ENCODE data around the gene PRKN. TPM values are rescaled to one million over a fixed set of nuclear protein-coding genes. Genes with fewer than 3 reads are reported as not detected.

Gene PRKN
- total RNA-seq, 1 experiment from 2014 or later = not detected

DNA sequence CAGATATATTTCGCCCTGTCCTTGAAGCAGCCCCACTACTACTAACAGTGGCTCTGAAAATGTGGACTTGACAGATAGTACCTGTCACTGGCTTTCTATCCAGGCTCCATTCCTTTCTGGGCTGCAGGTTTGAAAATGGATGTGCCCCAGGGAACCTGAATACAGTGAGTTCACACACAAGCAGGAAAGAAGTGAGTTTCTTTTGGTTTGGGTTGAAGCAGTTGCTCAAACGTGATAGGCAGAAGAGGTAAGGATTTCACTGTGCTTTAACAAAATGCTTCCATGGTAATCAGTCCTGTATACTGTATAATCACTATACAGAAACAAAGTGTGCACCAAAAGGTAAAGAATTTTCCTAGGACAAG, 382.9 kb downstream of the PRKN start:
- ChIA-PET POLR2A (ENCODE audit: unreplicated experiment) (no interaction called here), CTCF (no interaction called here)
- H2AFZ ChIP-seq = no peak overlapping the region
- no peaks in the 10 kb centered on the region for H3K79me2 ChIP-seq (ENCODE audit: low read depth)
- no peaks in the 10 kb centered on the region for H3K36me3 ChIP-seq (ENCODE audit: low read depth)
- no peak for DNase-seq
- no peaks in the 10 kb centered on the region for H3K4me1 ChIP-seq (replicated peaks; ENCODE audit: insufficient read depth)
- TF ChIP-seq EZH2 (IDR thresholded peaks at IDR 0.05; ENCODE audit: low read depth) = no peak
- TF ChIP-seq, protein P1, sequence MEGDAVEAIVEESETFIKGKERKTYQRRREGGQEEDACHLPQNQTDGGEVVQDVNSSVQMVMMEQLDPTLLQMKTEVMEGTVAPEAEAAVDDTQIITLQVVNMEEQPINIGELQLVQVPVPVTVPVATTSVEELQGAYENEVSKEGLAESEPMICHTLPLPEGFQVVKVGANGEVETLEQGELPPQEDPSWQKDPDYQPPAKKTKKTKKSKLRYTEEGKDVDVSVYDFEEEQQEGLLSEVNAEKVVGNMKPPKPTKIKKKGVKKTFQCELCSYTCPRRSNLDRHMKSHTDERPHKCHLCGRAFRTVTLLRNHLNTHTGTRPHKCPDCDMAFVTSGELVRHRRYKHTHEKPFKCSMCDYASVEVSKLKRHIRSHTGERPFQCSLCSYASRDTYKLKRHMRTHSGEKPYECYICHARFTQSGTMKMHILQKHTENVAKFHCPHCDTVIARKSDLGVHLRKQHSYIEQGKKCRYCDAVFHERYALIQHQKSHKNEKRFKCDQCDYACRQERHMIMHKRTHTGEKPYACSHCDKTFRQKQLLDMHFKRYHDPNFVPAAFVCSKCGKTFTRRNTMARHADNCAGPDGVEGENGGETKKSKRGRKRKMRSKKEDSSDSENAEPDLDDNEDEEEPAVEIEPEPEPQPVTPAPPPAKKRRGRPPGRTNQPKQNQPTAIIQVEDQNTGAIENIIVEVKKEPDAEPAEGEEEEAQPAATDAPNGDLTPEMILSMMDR (conservative IDR thresholded peaks at IDR 0.05) = no peak
- H3K27ac ChIP-seq = no peak overlapping the region
- H3K9me3 ChIP-seq (ENCODE audit: insufficient read depth, low read depth) = no peaks in the 10 kb centered on the region
- no peaks in the 10 kb centered on the region for H3K27me3 ChIP-seq (ENCODE audit: insufficient read depth, low read depth)
- H3F3A ChIP-seq (ENCODE audit: insufficient read depth, low read depth) = no peaks in the 10 kb centered on the region
- no peaks in the 10 kb centered on the region for H3K9me2 ChIP-seq (ENCODE audit: insufficient read depth)
- H3K4me3 ChIP-seq = no peak overlapping the region
- intact Hi-C loops (cut with micrococcal nuclease; ENCODE audit: unreplicated experiment) = no loop called here
- H4K20me1 ChIP-seq (ENCODE audit: insufficient read depth) = no peaks in the 10 kb centered on the region
- BruUV-seq (replicated peaks) = no TSS peak
- H3K4me2 ChIP-seq = no peak overlapping the region

DNA sequence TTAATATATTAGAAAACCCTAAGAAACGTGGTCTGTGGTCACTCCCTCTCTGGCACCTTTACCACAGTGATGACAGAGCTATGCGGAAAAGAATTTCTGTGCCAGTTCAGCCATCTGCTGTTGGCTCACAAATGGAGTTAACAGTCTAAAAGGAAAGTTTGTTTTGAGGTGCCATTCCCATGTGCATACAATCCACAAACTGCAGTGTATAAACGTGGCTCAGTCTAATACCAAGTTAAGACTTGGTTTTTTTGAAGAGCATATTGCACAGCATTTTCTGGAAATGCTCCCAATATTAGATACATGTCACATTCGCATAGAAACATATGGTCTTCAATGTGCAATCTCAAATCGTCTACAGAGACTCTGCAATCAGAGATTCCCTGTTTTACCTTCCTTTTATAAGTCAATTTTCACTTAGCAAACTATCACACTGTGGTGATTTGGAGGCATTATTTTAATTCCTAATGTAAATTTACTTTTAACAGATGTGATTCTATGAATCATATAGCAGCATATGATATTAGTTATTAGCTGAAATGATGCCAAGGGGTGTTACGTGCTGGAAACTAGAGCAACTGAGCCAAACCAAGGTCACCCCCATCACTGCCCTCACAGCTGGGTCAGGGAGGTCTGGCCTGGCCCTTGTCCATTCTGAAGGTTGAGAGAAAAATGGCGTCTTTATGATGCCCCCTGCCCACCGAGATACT, 383.5 kb downstream of the PRKN start:
- Histone ChIP-seq H3K9me2 (ENCODE audit: insufficient read depth) (no peaks in the 10 kb centered on the region), H3K79me2 (ENCODE audit: low read depth) (no peaks in the 10 kb centered on the region), H3K4me1 (replicated peaks; ENCODE audit: insufficient read depth) (no peaks in the 10 kb centered on the region), H3K27ac (no peak overlapping the region), H3K9me3 (ENCODE audit: insufficient read depth, low read depth) (no peaks in the 10 kb centered on the region), H3K4me3 (no peak overlapping the region), H3K4me2 (no peak overlapping the region), H2AFZ (no peak overlapping the region), H3K36me3 (ENCODE audit: low read depth) (no peaks in the 10 kb centered on the region), H4K20me1 (ENCODE audit: insufficient read depth) (no peaks in the 10 kb centered on the region), H3F3A (ENCODE audit: insufficient read depth, low read depth) (no peaks in the 10 kb centered on the region), H3K27me3 (ENCODE audit: insufficient read depth, low read depth) (no peaks in the 10 kb centered on the region)
- no peak for DNase-seq
- TF ChIP-seq, protein P1 (conservative IDR thresholded peaks at IDR 0.05) = no peak
- no peak for TF ChIP-seq EZH2 (IDR thresholded peaks at IDR 0.05; ENCODE audit: low read depth)
- CTCF ChIA-PET = no interaction called here
- intact Hi-C loops (cut with micrococcal nuclease; ENCODE audit: unreplicated experiment) = no loop called here
- no TSS peak for BruUV-seq (replicated peaks)
- POLR2A ChIA-PET (ENCODE audit: unreplicated experiment) = no interaction called here

DNA sequence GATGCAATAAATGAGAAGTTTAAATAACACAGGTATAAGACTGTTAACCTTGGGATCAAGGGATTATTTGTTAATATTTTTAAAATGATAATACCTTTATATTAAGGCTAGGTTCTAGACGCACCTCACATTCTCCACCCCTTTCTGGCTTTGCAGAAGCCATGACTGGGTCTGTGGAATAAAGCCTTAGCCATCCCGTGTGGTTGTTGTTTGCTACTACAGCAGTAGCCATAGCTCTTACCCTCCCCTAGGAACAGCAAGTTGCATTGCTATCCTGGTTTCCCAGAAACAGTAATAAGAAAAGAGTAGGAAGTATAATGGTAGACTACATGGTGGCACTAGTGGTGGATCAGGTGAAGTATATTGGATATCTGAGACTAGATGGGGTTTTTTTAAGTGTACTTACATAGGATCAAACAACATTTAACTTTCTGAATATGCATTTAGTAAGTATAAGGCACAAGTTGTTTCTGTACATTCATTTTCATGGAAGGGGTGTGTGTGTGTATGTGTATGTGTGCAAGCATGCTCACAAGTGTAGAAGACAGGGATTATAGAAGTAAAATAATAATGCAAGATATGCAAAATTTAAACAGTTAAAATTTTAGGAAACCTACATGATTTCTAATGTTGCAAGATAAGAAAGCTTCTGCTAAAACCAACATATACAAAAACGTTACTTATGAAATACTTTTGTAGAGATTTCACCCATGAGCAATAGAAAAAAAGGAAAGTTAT, 384.2 kb downstream of the PRKN start:
- H3K79me2 ChIP-seq (ENCODE audit: low read depth) = no peaks in the 10 kb centered on the region
- no peaks in the 10 kb centered on the region for H3F3A ChIP-seq (ENCODE audit: insufficient read depth, low read depth)
- no peaks in the 10 kb centered on the region for H3K27me3 ChIP-seq (ENCODE audit: insufficient read depth, low read depth)
- H3K4me3 ChIP-seq = no peak overlapping the region
- H3K9me2 ChIP-seq (ENCODE audit: insufficient read depth) = no peaks in the 10 kb centered on the region
- TF ChIP-seq, protein P1 (conservative IDR thresholded peaks at IDR 0.05) = no peak
- no peak for TF ChIP-seq EZH2 (IDR thresholded peaks at IDR 0.05; ENCODE audit: low read depth)
- H3K36me3 ChIP-seq (ENCODE audit: low read depth) = no peaks in the 10 kb centered on the region
- no TSS peak for BruUV-seq (replicated peaks)
- H3K4me1 ChIP-seq (replicated peaks; ENCODE audit: insufficient read depth) = no peaks in the 10 kb centered on the region
- H4K20me1 ChIP-seq (ENCODE audit: insufficient read depth) = no peaks in the 10 kb centered on the region
- no peak overlapping the region for H2AFZ ChIP-seq
- ChIA-PET POLR2A (ENCODE audit: unreplicated experiment) (no interaction called here), CTCF (no interaction called here)
- no peak overlapping the region for H3K27ac ChIP-seq
- no peaks in the 10 kb centered on the region for H3K9me3 ChIP-seq (ENCODE audit: insufficient read depth, low read depth)
- DNase-seq = no peak
- intact Hi-C loops (cut with micrococcal nuclease; ENCODE audit: unreplicated experiment) = no loop called here
- no peak overlapping the region for H3K4me2 ChIP-seq
